KMS-11 (cell line): ENCODE data around the gene SYT13.

Experiments
- H2AFZ ChIP-seq: fragments of 200-600 bp; sonication (generic); 2 replicates; pipeline ENCODE4 v1.6.1; 2016; ENCODE audit warnings: antibody characterized with exemption, mixed run types, low read depth
- H3K27ac ChIP-seq: fragments of 200-600 bp; sonication (generic); 2 replicates; pipeline ENCODE4 v1.6.1; 2016; ENCODE audit warnings: mild to moderate bottlenecking, mixed run types
- H3K27me3 ChIP-seq: fragments of 200-600 bp; sonication (generic); 2 replicates; pipeline ENCODE4 v1.6.1; 2017; ENCODE audit warnings: mild to moderate bottlenecking, low read depth, mixed run types, moderate library complexity; ENCODE audit not compliant: insufficient read depth
- H3K36me3 ChIP-seq: fragments of 200-600 bp; sonication (generic); 2 replicates; pipeline ENCODE4 v1.6.1; 2017; ENCODE audit warnings: mild to moderate bottlenecking, mixed run types; ENCODE audit not compliant: insufficient read depth
- H3K4me1 ChIP-seq: fragments of 200-600 bp; sonication (generic); 2 replicates; pipeline ENCODE4 v1.6.1; 2016; ENCODE audit warnings: mild to moderate bottlenecking, low read depth, mixed run types; ENCODE audit not compliant: poor library complexity, severe bottlenecking
- H3K4me2 ChIP-seq: fragments of 200-600 bp; sonication (generic); 2 replicates; pipeline ENCODE4 v1.7.0; 2016; ENCODE audit warnings: mild to moderate bottlenecking, mixed run types
- H3K4me3 ChIP-seq: fragments of 200-600 bp; sonication (generic); IDR thresholded peaks from 2 replicates; pipeline ENCODE4 v1.6.1; 2017; ENCODE audit warnings: low read depth, low read length, mixed read lengths; ENCODE audit not compliant: insufficient read depth
- H3K79me2 ChIP-seq: fragments of 200-600 bp; sonication (generic); 2 replicates; pipeline ENCODE4 v1.6.1; 2016; ENCODE audit warnings: low read depth, mixed run types; ENCODE audit not compliant: insufficient read depth
- H3K9ac ChIP-seq: fragments of 200-600 bp; sonication (generic); 2 replicates; pipeline ENCODE4 v1.6.1; 2016; ENCODE audit warnings: mild to moderate bottlenecking, mixed run types
- H4K20me1 ChIP-seq: fragments of 200-600 bp; sonication (generic); 2 replicates; pipeline ENCODE4 v1.6.1; 2016; ENCODE audit warnings: mild to moderate bottlenecking, mixed run types; ENCODE audit not compliant: insufficient read depth
- CTCF ChIP-seq: fragments of 200-600 bp; sonication (generic); conservative IDR thresholded peaks from 2 replicates; pipeline ENCODE4 v1.6.1; 2017; ENCODE audit warnings: low read depth, mild to moderate bottlenecking, antibody characterized with exemption, low read length, moderate library complexity, mixed read lengths

Gene SYT13

GRCh38 chr11:45285930-45286632 lies at the start of gene SYT13:
Gene SYT13 (minus strand): TSS chr11:45286341. CDS start chr11:45286207, 134 bp downstream.
- Histone ChIP-seq H3K79me2 (no peaks in the 10 kb centered on the region), H2AFZ (no peak within 1 kb of the TSS), H3K4me2 (no peak within 1 kb of the TSS), H3K36me3 (no peaks in the 10 kb centered on the region), H3K27me3 (no peaks in the 10 kb centered on the region), H4K20me1 (no peaks in the 10 kb centered on the region), H3K27ac (no peak within 1 kb of the TSS), H3K4me1 (no peaks in the 10 kb centered on the region), H3K9ac (no peak within 1 kb of the TSS), H3K4me3 (no peak within 1 kb of the TSS)
- no peak for TF ChIP-seq CTCF

GRCh38 chr11:45335434-45335833 lies 49.3 kb upstream of the SYT13 start:
- Histone ChIP-seq H3K4me1 (peaks cover 7% of the 10 kb centered on the region), H3K4me3 (no peak overlapping the region), H3K36me3 (no peaks in the 10 kb centered on the region), H2AFZ (no peak overlapping the region), H3K27ac (no peak overlapping the region), H3K27me3 (no peaks in the 10 kb centered on the region), H3K79me2 (no peaks in the 10 kb centered on the region), H3K4me2 (no peak overlapping the region), H3K9ac (no peak overlapping the region), H4K20me1 (no peaks in the 10 kb centered on the region)
- no peak for TF ChIP-seq CTCF

GRCh38 chr11:45334836-45335235 lies 48.7 kb upstream of the SYT13 start:
- H3K27me3 ChIP-seq: no peaks in the 10 kb centered on the region
- H3K4me2 ChIP-seq: no peak overlapping the region
- no peaks in the 10 kb centered on the region for H4K20me1 ChIP-seq
- no peak overlapping the region for H2AFZ ChIP-seq
- no peak overlapping the region for H3K27ac ChIP-seq
- no peak for TF ChIP-seq CTCF
- no peak overlapping the region for H3K9ac ChIP-seq
- H3K4me1 ChIP-seq: peaks cover 4% of the 10 kb centered on the region
- H3K79me2 ChIP-seq: no peaks in the 10 kb centered on the region
- H3K36me3 ChIP-seq: no peaks in the 10 kb centered on the region
- H3K4me3 ChIP-seq: no peak overlapping the region

DNA sequence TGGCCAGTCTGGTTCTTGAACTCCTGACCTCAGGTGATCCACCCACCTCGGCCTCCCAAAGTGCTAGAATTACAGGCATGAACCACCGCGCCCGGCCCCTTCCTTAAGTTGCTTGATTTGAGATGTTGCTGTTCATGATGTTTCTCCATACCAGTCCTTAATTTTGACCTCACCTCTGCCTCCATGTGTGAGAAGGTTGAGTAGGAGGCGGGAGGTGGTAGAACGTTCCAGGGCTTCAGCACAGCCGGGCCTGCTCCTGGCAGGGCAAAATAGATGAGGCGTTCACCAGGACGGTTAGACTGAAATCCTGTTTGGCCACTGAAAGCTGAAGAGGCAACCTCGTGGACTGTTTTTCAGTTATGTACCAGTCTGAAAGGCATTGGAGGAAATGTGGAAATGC lies 48.3 kb upstream of the SYT13 start:
- Histone ChIP-seq H4K20me1 (no peaks in the 10 kb centered on the region), H3K4me1 (no peaks in the 10 kb centered on the region), H3K36me3 (no peaks in the 10 kb centered on the region), H3K9ac (no peak overlapping the region), H3K27ac (no peak overlapping the region), H3K4me2 (no peak overlapping the region), H3K79me2 (no peaks in the 10 kb centered on the region), H3K4me3 (no peak overlapping the region), H2AFZ (no peak overlapping the region), H3K27me3 (no peaks in the 10 kb centered on the region)
- TF ChIP-seq CTCF: no peak
